Left ventricle myocardium inferior (tissue), 1 donor: ENCODE results near the gene FAT1. TPM values are rescaled to one million over a fixed set of nuclear protein-coding genes. Genes with fewer than 3 reads are reported as not detected.
A peak's percentile ranks its signal among the peaks of the same experiment; 100 is the strongest.

ENCODE experiments used
- DNase-seq: peaks from one replicate; pipeline ENCODE4 v3.0.0-alpha.2; 2020
- H3K27ac ChIP-seq: fragments of 200-600 bp; replicated peaks from 2 replicates; pipeline ENCODE4 v1.8.0; 2021
- H3K27me3 ChIP-seq: fragments of 200-600 bp; 2 replicates; pipeline ENCODE4 v1.8.0; 2021; ENCODE audit warnings: low read depth
- H3K36me3 ChIP-seq: fragments of 200-600 bp; 2 replicates; pipeline ENCODE4 v1.8.0; 2021
- H3K4me1 ChIP-seq: fragments of 200-600 bp; 2 replicates; pipeline ENCODE4 v1.8.0; 2021
- H3K4me3 ChIP-seq: fragments of 200-600 bp; 2 replicates; pipeline ENCODE4 v1.8.0; 2021; ENCODE audit warnings: mild to moderate bottlenecking, moderate library complexity
- H3K9me3 ChIP-seq: fragments of 200-600 bp; replicated peaks from 2 replicates; pipeline ENCODE4 v1.8.0; 2021
- CTCF ChIP-seq: fragments of 200-600 bp; IDR thresholded peaks from 2 replicates; pipeline ENCODE4 v1.8.0; 2021; ENCODE audit warnings: antibody characterized with exemption, mild to moderate bottlenecking, borderline replicate concordance
- intact Hi-C: fragments of 100-400 bp; cut with micrococcal nuclease; formaldehyde crosslinking; loops from one replicate; pipeline ENCODE4 v1.11.0; 2022
- total RNA-seq: library from RNA; stranded (reverse); fragmentation: NEBNext Ultra II Directional; extraction: Animal tissue kit (Norgen Biotek cat#: 25700); gene quantifications from one replicate; pipeline ENCODE4 v1.2.1, GENCODE V29; 2021
- donor health status: DM: no; HTN: yes; CAD: no; lungs with severe emphysema.

The FAT1 gene
- total RNA-seq, 1 donor from 2014 or later, result 59.1 TPM

GRCh38 chr4:186722796-186723291, 812 bp downstream of the FAT1 start:
- H3K4me3 ChIP-seq, result peak overlapping the region; percentile 92
- no peaks in the 10 kb centered on the region for H3K36me3 ChIP-seq
- TF ChIP-seq CTCF, result no peak
- H3K9me3 ChIP-seq, result peaks cover 23% of the 10 kb centered on the region
- peak; percentile 27 for DNase-seq
- H3K27ac ChIP-seq, result peak overlapping the region; percentile 93
- H3K4me1 ChIP-seq, result peaks cover 57% of the 10 kb centered on the region
- H3K27me3 ChIP-seq, result peaks cover 52% of the 10 kb centered on the region
- intact Hi-C loops, result no loop called here

GRCh38 chr4:186719925-186720694, 3.5 kb downstream of the FAT1 start:
- Histone ChIP-seq H3K4me3 (no peak overlapping the region), H3K27me3 (peaks cover 34% of the 10 kb centered on the region), H3K4me1 (peaks cover 57% of the 10 kb centered on the region), H3K27ac (no peak overlapping the region), H3K9me3 (peaks cover 23% of the 10 kb centered on the region), H3K36me3 (no peaks in the 10 kb centered on the region)
- peak; percentile 35 for TF ChIP-seq CTCF
- intact Hi-C loops, result no loop called here
- DNase-seq, result no peak

GRCh38 chr4:186717556-186717955, 6.1 kb downstream of the FAT1 start:
- TF ChIP-seq CTCF, result no peak
- peak overlapping the region; percentile 50 for H3K27ac ChIP-seq
- H3K4me3 ChIP-seq, result no peak overlapping the region
- no peaks in the 10 kb centered on the region for H3K36me3 ChIP-seq
- peaks cover 23% of the 10 kb centered on the region for H3K9me3 ChIP-seq
- peaks cover 13% of the 10 kb centered on the region for H3K27me3 ChIP-seq
- DNase-seq, result no peak
- intact Hi-C loops, result no loop called here
- H3K4me1 ChIP-seq, result peaks cover 53% of the 10 kb centered on the region

- intact Hi-C loops, result no loop called here
- no peak overlapping the region for H3K27ac ChIP-seq
- peaks cover 16% of the 10 kb centered on the region for H3K9me3 ChIP-seq
- no peak for DNase-seq
- H3K36me3 ChIP-seq, result no peaks in the 10 kb centered on the region
- peaks cover 69% of the 10 kb centered on the region for H3K4me1 ChIP-seq
- H3K4me3 ChIP-seq, result no peak overlapping the region
- H3K27me3 ChIP-seq, result no peaks in the 10 kb centered on the region
- TF ChIP-seq CTCF, result no peak
Measured at GRCh38 chr4:186715077-186715476, 8.6 kb downstream of the FAT1 start.

GRCh38 chr4:186714006-186714675, 9.5 kb downstream of the FAT1 start:
- Histone ChIP-seq H3K4me3 (no peak overlapping the region), H3K27me3 (no peaks in the 10 kb centered on the region), H3K9me3 (peaks cover 6% of the 10 kb centered on the region), H3K36me3 (peaks cover 4% of the 10 kb centered on the region), H3K27ac (peak overlapping the region; percentile 61), H3K4me1 (peaks cover 77% of the 10 kb centered on the region)
- intact Hi-C loops, result no loop called here
- no peak for TF ChIP-seq CTCF
- no peak for DNase-seq
